Raji (cell line): Measurements from ENCODE around the gene C1orf21.

Source experiments
- POLR2A ChIP-seq: IDR thresholded peaks from 2 replicates; pipeline ENCODE4 v1.6.1; 2011; ENCODE audit warnings: low read depth, low read length, control low read depth; ENCODE audit not compliant: insufficient read depth

Gene C1orf21

DNA sequence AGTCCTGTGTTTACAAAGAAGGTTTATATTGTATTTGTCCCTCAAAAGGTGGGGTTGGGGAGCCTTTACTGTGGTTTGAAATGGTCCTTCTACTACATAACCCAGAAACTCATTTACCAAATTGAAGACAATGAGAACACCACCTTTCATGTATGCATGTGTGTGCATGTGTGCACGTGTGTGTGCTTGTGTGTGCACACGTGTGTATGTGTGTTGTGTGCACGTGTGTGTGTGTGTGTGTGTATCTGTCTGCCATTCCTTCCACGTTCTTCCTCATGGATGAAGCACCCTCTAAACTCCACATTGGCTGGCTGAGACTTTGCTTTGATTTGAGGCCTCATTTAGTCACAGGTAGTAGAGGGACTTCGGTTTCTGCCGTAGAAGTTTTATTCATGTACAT is 229.7 kb downstream of the C1orf21 start:
- TF ChIP-seq POLR2A, result no peak

DNA sequence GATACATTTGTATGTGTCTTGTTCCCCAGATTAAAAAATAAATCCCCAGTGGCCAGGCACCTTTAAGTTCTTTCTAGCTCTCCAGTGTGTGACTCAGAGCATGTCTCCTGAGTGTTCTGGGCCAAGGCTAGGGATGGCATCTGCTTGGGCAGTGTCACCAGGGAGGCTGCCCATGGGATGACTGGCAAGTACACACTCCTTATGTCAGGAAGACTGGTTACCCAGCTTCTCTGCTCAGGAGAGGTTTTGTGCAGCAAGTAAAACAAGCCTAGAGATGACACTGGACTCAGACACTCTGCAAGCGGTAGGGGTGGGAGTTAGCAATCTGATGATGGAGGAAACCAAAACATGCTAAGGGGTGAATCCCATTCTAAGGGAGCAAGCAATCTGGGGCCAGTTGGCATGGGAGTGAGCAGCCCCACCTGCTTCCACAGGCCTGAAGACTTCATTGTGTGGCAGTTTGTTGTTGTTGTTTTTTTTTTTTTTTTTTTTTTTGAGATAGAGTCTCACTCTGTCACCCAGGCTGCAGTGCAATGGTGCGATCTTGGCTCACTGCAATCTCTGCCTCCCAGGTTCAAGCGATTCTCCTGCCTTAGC is 230.7 kb downstream of the C1orf21 start:
- TF ChIP-seq POLR2A, result no peak

DNA sequence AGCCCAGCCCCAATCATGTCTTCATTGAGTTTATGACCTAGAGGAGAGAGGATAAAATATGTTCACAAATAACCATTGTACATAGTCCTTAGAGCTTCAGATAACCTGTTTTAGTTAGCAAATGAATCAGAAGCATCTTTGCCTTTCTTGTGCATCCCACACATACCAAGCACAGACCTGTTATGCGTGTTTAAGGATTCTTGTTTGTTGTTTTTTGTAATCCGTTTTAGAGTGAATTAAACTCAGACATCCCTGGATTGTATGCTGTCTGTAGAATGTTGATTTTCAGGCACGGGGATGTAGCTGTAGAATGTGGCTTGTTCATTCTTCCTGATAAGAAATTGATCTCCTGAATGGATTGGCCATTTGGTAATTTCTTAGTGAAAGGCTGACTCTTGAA is 232.0 kb downstream of the C1orf21 start:
- no peak for TF ChIP-seq POLR2A

DNA sequence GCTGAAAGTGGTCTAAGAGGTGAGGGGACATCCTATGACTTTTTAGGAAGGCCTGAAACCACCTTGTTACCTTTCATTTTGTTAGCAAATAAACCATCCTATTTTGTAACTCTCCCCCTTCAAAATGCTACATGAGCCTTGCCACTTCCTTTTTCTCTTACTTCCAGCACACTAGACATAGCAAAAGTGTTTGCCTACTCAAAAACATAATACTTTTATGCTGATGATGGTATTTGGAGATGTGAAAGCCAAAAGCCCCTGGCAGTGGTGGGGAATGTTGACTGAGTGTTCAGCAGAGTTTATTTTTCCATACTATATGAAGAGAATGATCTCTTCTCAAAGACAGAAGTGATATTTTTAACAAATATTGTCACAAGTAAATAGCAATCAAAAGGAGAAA is 233.6 kb downstream of the C1orf21 start:
- no peak for TF ChIP-seq POLR2A

DNA sequence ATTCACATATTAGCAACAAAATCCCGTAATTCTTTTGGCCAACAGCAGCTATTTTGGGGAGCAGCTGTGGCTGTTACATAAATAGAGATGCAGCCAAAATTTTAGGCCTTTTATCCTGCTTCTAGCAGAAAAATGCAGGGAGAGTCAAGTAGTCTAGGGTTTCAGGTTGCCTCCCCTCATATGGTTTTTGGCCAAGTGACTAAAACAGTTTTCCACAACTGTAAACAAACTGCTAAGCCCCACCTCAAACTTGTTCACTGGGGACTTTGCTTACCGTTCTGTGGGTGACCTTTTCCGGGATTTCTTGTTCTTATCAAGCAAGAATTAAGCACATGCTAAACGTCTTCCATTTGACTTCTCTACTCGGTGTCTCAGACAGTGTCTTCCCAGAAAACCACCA is 234.4 kb downstream of the C1orf21 start:
- no peak for TF ChIP-seq POLR2A

DNA sequence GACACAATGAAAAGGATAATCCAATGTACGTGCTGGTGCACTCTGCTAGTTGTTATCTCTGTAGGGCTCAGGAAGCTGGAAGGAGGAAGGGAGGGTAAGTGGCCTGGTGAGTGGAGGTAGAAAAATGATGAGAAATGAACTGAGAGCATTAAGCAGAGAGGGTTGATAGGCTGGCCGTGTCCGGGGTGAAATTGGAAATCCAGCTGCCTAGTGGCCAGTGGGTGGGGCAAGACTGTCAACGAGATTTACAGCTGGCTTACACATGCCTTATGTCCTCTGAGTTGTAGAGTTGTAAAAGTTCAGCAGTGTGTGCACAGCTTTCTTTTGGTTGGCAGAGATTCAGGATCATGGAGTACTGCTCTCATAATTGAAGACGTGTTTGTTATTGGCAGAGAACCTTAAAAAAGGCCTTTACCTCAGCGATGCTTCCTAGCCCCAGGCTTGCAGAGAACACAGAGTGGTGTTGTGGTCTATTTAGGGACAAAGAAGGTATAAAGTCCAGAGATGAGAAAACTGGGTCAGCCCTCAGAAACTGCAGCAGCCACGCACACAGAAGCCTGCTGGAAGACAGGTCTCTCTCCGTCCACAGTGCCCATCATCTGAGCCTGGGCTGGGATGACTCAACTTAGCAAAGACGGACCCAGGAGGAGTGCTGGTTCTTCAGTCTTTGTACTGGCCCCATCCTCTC is 235.5 kb downstream of the C1orf21 start:
- TF ChIP-seq POLR2A, result no peak

DNA sequence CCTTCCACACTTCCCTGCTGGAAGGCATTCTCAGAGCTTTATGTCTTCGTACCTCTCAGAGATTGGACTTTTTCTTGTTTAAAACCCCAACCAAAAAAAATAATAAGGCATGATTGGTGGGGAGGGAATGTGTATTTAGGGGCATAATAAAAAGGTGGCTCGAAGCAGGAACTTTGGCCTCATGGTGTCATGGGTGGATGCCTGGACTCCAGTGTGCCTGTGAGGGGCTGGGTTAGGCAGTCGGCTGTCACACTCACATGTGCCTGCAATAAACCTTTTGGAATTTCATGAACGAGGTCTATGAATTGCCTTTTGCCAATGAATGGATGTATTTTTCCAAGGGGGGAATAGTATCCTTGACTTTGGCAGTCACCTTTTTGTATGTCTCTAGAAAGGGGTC is 236.6 kb downstream of the C1orf21 start:
- no peak for TF ChIP-seq POLR2A

DNA sequence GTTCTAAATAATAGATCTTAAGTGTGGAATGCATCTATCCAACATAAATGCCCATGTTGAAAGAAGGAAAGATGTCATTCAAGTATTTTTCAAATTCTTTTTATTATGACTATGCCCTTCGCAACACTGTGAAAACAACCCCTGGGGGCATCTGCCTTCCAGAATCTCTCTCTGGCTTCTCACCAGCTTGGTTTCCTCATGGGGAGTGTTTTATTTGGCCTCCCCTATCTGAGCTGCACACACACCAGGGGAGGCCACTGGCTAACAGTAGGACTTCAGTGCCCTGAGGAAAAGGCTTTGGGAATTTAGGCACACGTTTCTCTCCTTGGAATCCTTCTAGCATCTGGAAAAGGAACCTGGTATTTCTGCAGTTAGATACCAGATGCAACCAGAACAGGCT is 237.2 kb downstream of the C1orf21 start:
- TF ChIP-seq POLR2A, result no peak

DNA sequence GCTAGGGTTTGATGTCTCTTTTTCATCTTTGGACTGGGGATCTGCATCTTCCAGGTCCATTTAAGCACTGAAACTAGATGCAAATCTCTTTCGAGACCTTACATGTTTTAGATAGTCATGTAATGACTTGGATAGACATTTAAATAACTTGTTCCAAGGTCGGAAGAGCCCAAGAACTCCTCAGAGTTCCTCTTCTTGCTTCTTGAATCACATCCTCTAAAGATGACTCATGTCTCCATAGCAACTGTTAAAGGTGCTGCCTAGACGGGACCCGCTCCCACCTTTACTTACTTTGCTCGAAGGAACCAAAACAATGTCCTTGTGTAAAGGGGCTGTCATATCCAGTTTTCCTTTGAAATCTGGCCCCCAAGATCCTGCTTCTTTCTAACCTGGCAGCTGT is 237.8 kb downstream of the C1orf21 start:
- no peak for TF ChIP-seq POLR2A

DNA sequence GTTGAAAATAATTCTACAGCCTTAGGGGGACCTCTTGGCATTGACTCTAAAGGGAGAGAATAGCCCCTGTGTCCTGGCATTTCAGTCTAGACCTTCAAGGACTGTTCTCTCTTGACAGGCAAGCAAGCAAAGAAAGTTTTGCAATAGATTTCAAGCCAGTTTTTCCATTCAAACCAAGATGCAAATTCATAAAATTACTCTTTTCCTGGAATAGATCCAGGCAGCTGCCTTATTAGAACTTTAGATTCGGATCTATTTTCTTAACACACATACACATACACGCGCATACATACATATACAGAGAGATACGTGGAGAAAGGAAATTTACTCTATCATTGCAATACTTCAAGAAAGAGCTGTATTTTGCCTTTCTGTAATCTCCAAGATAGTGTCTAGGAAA is 238.4 kb downstream of the C1orf21 start:
- TF ChIP-seq POLR2A, result no peak

DNA sequence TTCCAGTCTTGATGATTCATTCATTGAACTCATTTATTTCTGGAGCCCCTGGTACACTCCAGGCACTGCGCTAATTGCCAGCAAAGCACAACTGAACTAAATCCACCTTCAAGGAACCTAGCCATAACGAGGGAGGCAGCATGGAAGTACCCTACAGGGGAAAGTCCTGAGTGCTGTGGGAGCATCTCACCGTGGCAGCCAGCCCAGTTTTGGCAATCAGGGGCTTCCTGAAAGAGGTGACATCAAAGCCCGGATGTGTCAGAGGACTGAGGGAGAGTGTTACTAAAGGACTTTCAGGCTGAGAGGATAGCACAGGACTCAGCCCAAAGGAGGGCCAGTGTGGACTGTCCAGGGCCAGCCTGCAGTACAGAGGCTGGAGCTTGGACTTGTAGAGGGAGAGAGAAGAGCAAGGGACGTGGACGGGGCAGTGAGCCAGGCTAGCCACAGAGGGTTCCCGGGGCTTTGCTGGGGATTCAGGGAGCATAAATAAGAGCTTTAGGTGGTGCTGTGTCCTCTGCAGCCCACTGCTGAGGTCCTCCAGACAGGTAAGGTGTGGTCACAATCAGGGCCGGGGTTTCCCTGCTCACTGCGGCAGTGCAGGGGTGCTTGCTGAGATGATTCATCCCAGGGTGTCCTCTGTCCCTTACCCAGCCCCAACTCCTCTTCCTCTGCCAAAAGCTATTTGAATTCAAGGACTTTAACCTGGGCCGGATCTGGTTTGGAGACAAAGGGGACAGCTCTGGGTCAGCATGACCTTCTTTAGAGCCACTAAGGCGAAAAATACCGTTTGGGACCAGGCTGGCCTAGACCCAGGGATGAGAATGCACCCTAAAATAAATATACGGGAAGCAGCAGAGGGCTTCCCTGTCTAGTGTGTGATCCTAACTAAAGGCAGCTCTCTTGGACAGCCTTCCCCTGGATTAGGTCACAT is 239.5 kb downstream of the C1orf21 start:
- no peak for TF ChIP-seq POLR2A

DNA sequence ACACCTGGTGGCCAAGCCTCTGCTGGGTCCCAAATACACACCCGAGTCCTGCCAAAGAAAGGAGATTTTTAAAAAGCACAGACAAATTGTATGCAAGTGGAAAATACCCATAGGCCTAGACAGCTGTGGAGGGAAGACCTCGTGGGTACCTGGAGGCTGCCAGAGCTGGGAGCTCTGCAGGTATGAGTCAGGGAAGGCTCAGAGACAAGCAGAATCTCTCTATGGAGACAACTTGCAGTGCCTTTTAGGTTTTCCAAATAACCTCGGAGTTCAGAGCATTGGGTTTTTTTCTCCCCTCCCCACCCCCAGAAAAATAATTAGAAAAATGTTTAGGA is 240.1 kb downstream of the C1orf21 start:
- no peak for TF ChIP-seq POLR2A

DNA sequence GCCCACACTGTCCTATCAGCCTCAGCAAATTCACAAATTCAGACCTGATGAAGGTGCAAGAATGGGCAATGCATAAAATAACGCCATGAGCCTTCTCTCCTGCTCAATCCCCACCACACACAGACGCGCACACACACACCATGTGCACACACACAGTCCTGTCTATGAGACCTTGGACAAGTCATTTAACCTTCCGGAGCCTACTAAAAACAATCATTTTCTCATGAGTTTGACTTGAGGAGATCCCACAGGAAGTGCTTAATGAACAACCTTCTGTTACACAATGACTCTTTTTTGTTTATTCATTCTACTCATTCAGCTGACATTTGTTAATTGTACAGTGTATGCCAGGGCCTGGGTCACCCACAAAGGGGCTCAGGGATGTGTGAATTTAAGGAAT is 242.4 kb downstream of the C1orf21 start:
- TF ChIP-seq POLR2A, result no peak

DNA sequence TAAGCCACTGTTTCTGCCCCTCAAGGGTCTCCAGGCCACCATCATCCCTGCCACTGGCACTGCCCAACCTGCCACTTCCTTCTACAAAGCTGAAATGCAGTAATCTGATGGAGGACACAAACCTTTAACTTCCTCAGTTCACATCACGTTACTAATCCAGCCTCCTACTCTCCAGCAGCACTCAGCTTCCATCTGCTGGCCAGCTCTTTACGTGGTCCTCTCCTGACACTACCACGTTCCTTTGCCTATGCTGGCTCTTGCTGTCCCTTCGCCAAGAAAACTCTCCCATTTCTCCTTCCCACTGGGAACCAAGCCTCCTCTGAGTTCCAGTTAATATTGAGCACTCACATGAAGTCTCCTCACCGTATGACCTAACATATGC is 243.8 kb downstream of the C1orf21 start:
- TF ChIP-seq POLR2A, result no peak

DNA sequence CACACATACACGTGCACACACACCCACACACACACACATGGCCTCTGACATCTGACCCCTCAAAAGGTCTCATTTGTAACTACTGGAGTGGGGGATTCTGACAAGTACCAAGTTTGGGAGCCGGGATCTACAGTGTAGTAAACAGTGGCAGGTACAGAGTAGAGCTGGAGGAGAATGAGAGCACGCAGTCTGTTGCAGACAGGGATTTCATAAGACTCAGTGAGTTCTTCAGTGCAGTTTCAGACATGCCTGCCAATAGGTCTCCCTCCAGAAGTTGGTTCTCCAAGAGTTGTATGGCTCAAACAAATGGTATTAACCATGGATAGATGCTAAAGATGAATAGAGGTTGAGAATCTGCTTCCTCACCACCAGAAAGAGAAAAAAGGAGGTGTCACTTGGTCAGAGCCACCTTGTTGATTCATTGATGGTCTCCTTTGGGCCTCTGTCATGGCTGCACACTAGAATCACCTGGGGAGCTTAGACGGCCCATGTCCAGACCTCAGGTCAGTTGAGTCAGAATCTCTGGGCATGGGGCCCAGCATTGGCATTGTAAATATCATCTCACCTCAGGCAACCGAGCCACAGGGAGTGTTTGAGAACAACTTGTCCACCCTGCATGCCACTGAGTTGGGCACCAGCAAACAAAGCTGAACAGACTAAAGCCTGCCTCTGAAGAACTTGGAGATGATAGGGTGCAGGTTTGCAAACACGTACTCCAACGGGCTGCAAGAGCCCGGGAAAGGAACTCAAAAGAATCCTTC is 245.8 kb downstream of the C1orf21 start:
- no peak for TF ChIP-seq POLR2A
